Measurements from ENCODE around the gene C8B.

Gene C8B

GRCh38 chr1:56897150-56898004 is 68.4 kb downstream of the C8B start:
- H3K27ac ChIP-seq = no peak overlapping the region
- no peaks in the 10 kb centered on the region for H3K36me3 ChIP-seq
- H3K4me3 ChIP-seq (ENCODE audit: low read depth, low read length) = no peak overlapping the region
- H3K27me3 ChIP-seq (ENCODE audit: insufficient read depth, low read depth, severe bottlenecking) = no peaks in the 10 kb centered on the region
- TF ChIP-seq, protein P1, sequence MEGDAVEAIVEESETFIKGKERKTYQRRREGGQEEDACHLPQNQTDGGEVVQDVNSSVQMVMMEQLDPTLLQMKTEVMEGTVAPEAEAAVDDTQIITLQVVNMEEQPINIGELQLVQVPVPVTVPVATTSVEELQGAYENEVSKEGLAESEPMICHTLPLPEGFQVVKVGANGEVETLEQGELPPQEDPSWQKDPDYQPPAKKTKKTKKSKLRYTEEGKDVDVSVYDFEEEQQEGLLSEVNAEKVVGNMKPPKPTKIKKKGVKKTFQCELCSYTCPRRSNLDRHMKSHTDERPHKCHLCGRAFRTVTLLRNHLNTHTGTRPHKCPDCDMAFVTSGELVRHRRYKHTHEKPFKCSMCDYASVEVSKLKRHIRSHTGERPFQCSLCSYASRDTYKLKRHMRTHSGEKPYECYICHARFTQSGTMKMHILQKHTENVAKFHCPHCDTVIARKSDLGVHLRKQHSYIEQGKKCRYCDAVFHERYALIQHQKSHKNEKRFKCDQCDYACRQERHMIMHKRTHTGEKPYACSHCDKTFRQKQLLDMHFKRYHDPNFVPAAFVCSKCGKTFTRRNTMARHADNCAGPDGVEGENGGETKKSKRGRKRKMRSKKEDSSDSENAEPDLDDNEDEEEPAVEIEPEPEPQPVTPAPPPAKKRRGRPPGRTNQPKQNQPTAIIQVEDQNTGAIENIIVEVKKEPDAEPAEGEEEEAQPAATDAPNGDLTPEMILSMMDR (IDR thresholded peaks at IDR 0.05; ENCODE audit: low read depth, low read length) = no peak
- no peak for DNase-seq
- H3K9me3 ChIP-seq (ENCODE audit: severe bottlenecking) = no peaks in the 10 kb centered on the region

- Histone ChIP-seq H3K9me3 (ENCODE audit: severe bottlenecking) (no peaks in the 10 kb centered on the region), H3K27ac (no peak overlapping the region), H3K36me3 (no peaks in the 10 kb centered on the region), H3K27me3 (ENCODE audit: insufficient read depth, low read depth, severe bottlenecking) (peaks cover 2% of the 10 kb centered on the region), H3K4me3 (ENCODE audit: low read depth, low read length) (no peak overlapping the region)
- TF ChIP-seq, protein P1 (IDR thresholded peaks at IDR 0.05; ENCODE audit: low read depth, low read length) = no peak
- no peak for DNase-seq
These were observed 71.8 kb downstream of the C8B start for GRCh38 chr1:56894014-56894413.

DNA sequence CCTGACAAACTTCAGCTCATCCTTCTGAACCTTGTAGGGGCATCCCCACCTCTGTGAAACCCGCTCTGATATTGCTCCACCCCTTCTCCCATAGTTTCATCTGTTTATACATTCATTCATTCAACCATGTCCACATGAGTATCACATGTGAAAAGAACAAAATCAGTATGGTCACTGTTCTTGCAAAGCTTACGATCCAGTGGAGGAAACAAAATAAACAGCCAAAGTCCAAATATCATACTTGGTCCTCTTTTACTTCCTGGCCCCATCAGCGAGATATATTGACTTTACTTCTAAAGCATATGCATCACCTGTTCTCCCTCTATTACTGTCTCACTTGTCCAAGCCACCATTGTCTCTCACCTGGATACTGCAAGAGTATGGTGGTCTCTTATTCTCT is 75.6 kb downstream of the C8B start:
- TF ChIP-seq, protein P1 (IDR thresholded peaks at IDR 0.05; ENCODE audit: low read depth, low read length) = no peak
- Histone ChIP-seq H3K27ac (no peak overlapping the region), H3K4me3 (ENCODE audit: low read depth, low read length) (no peak overlapping the region), H3K27me3 (ENCODE audit: insufficient read depth, low read depth, severe bottlenecking) (peaks cover 2% of the 10 kb centered on the region), H3K9me3 (ENCODE audit: severe bottlenecking) (no peaks in the 10 kb centered on the region), H3K36me3 (no peaks in the 10 kb centered on the region)
- no peak for DNase-seq

DNA sequence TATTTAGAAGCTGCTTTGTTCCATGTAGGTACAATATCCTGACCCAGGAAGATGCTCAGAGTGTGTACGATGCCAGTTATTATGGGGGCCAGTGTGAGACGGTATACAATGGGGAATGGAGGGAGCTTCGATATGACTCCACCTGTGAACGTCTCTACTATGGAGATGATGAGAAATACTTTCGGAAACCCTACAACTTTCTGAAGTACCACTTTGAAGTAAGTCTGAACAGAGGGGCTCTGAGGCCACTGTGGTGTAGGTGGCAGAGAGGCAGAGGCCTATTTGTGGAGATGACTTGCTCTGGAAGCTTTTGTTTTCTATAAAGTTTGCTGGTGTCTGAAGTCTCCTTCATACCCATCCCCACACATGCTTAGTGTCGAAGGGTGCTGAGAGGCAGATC is 84.4 kb downstream of the C8B start:
- Histone ChIP-seq H3K4me3 (ENCODE audit: low read depth, low read length) (no peak overlapping the region), H3K27ac (no peak overlapping the region), H3K27me3 (ENCODE audit: insufficient read depth, low read depth, severe bottlenecking) (no peaks in the 10 kb centered on the region), H3K9me3 (ENCODE audit: severe bottlenecking) (no peaks in the 10 kb centered on the region), H3K36me3 (no peaks in the 10 kb centered on the region)
- DNase-seq = no peak
- TF ChIP-seq, protein P1 (IDR thresholded peaks at IDR 0.05; ENCODE audit: low read depth, low read length) = no peak

- no peaks in the 10 kb centered on the region for H3K27me3 ChIP-seq (ENCODE audit: insufficient read depth, low read depth, severe bottlenecking)
- TF ChIP-seq, protein P1 (IDR thresholded peaks at IDR 0.05; ENCODE audit: low read depth, low read length) = no peak
- H3K4me3 ChIP-seq (ENCODE audit: low read depth, low read length) = no peak overlapping the region
- no peaks in the 10 kb centered on the region for H3K9me3 ChIP-seq (ENCODE audit: severe bottlenecking)
- no peak overlapping the region for H3K27ac ChIP-seq
- no peak for DNase-seq
- H3K36me3 ChIP-seq = no peaks in the 10 kb centered on the region
These were observed 85.0 kb downstream of the C8B start for GRCh38 chr1:56880774-56881173.
